GM13977 (cell line): Measurements from ENCODE around the gene COX6A1.
A peak's percentile ranks its signal among the peaks of the same experiment; 100 is the strongest.
"Not testable (repeated sequence)": the region's sequence is repeated elsewhere in the genome, so short reads cannot be mapped to it uniquely, and the experiment has no call there.

Experiments
- DNase-seq: peaks from one replicate; pipeline ENCODE4 v3.0.0; 2012; ENCODE audit warnings: low spot score
- in situ Hi-C: fragments of 300-500 bp; cut with MboI; formaldehyde crosslinking; loops from one replicate; pipeline ENCODE4 v1.12.0; 2022; ENCODE audit warnings: low sequenced_read_pairs, low pct_unique_long_range_greater_than_20kb, mixed read lengths, inconsistent platforms; ENCODE audit not compliant: unreplicated experiment
- TF ChIP-seq, protein P1 (sequence below): IDR thresholded peaks from 2 replicates; pipeline ENCODE4 v1.5.1; 2012; ENCODE audit warnings: mild to moderate bottlenecking, control low read depth; ENCODE audit not compliant: insufficient read depth; ENCODE audit errors: extremely low read depth, missing control alignments

COX6A1 gene

DNA sequence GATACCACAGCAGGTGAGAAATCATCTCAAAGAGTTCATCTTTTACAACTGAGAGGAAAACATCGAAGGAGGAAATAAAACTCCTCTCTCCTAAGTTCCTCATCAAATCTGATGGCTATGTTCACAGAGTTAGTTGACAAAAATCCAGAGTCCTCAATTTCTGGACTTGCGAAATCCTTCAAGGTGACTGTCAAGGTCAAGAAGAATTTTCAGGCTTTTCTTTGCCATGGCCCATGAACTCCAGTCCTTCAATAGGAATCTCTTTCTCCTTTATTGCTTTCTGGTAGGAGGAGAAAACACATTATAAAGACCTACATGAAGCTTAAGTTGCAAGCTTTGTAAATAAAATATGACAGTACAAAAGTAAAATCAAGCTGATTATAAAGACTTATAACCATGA, 6.8 kb downstream of the COX6A1 start:
- in situ Hi-C loops: no loop called here
- TF ChIP-seq, protein P1, sequence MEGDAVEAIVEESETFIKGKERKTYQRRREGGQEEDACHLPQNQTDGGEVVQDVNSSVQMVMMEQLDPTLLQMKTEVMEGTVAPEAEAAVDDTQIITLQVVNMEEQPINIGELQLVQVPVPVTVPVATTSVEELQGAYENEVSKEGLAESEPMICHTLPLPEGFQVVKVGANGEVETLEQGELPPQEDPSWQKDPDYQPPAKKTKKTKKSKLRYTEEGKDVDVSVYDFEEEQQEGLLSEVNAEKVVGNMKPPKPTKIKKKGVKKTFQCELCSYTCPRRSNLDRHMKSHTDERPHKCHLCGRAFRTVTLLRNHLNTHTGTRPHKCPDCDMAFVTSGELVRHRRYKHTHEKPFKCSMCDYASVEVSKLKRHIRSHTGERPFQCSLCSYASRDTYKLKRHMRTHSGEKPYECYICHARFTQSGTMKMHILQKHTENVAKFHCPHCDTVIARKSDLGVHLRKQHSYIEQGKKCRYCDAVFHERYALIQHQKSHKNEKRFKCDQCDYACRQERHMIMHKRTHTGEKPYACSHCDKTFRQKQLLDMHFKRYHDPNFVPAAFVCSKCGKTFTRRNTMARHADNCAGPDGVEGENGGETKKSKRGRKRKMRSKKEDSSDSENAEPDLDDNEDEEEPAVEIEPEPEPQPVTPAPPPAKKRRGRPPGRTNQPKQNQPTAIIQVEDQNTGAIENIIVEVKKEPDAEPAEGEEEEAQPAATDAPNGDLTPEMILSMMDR: no peak
- no peak for DNase-seq

DNA sequence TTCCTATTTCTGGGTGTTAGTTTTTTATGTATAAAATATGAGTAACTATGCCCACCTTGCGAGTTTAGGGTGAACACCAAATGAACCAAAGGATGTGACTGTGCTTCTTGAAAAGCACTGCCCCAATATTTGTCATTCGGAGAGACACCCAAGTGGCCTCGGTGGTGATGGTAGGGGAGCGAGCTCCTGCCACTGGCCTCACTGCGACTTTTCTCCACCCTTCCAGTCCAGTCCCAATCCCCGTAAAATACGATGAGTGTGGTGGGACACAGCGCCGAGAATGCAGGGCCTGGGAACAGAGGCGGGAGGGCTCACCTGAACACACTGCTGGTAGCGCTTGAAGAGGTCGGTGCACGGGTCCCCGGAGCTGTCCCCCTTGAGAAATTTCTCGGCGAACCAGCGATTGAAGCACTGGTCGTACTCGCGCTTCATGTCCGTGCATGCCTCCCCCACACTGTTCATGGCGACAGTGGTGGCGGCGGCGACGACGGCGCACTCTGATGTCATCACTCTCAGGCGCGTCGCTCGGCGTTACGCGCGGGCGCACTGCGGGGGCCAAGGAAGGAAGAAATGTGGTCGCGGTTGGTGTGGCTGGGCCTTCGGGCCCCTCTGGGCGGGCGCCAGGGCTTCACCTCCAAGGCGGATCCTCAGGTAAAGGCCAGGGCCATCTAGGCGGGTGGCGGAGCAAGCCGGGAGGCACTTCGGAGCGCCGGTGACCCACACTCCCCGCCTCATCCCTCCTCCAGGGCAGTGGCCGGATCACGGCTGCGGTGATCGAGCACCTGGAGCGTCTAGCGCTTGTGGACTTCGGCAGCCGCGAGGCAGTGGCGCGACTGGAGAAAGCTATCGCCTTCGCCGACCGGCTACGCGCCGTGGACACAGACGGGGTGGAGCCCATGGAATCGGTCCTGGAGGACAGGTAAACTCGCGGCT, 8.3 kb downstream of the COX6A1 start, which contains the start of the genes GATC and TRIAP1:
Gene GATC, plus strand, starts transcription at position 534 of the 933 bp plus-strand sequence. Its CDS starts 37 bp downstream, at position 571.
Gene TRIAP1, minus strand, starts transcription at position 474 of the 933 bp plus-strand sequence. Its CDS starts 12 bp downstream, at position 462.
- TF ChIP-seq, protein P1: no peak
- in situ Hi-C loops: no loop called here
- peak; percentile 84 for DNase-seq

DNA sequence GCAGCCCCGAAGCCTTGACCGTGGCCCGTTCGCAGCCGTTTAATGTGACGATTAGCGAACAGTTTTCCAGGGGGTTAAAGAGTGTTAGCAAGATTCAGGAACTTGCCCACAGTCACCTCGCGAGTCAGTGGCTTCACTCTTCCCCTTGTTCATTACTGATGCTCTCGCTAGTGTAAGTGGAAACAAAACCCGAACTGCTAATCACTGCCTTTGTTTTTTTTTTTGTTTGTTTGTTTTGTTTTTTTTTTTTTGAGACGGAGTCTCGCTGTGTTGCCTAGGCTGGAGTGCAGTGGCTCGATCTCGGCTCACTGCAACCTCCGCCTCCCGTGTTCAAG, 8.9 kb downstream of the COX6A1 start:
- in situ Hi-C loops, DNase-seq: not testable (repeated sequence)

DNA sequence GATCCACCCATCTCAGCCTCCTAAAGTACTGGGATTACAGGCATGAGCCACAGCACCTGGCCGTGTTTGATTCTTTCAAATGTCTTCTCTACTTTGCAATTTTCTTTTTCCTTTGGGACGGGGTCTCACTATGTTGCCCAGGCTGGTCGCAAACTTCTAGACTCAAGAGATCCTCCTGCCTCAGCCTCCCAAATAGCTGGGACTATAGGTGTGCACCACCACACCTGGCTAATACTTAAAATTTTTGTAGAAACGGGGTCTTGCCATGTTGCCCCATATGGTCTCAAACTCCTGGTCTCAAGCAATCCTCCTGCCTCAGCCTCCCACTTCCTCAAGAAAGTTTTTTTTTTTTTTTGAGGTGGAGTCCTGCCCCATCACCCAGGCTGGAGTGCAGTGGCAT, 10.1 kb downstream of the COX6A1 start:
- in situ Hi-C loops: no loop called here
- TF ChIP-seq, protein P1: no peak
- DNase-seq: no peak

DNA sequence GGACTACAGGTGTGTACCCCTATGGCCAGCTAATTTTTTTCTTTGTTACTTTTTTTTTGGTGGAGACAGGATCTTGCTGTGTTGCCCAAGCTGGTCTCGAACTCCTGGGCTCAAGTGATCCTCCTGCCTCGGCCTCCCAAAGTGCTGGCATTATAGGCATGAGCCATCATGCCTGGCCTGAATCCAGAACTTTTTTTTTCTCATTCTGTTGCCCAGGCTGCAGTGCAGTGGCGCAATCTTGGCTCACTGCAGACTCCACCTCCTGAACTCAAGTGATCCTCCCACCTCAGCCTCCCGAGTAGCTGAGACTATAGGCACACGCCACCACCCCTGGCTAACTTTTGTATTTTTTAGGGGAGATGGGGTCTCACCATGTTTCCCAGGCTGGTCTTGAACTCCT, 14.6 kb downstream of the COX6A1 start:
- in situ Hi-C loops, DNase-seq: not testable (repeated sequence)

DNA sequence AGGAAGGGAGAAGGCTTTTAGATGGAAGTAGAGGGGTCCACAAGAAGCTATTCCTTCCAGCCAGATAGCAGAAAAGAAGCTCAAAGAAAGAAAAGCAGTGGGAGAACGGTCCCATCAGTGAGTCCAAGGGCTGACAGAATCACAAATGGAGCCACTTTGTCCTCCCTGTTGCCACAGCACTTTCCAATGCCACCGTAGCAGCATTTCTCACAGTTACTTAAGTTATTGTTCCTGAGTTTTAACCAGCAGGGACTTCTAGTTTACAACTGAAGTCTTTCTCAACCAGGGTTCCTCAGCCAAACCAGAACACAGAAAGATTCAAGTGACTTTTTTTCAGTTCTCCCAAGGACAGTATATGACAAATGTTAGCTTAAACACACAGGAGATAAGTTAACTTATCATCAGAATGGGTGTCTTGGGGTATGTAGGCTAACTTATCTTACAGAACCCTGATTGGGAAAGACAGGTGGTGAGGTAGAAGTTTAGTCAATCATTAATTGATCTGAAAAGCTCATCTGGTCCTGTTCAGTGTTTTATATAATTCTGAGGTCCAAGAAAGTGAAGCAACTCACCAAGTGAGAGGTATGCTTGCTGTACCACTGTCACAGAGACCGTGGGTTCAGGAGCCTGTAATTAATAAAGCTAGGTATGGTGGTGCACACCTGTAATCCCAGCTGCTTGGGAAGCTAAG, 15.3 kb downstream of the COX6A1 start:
- in situ Hi-C loops: no loop called here
- DNase-seq: no peak
- TF ChIP-seq, protein P1: no peak

DNA sequence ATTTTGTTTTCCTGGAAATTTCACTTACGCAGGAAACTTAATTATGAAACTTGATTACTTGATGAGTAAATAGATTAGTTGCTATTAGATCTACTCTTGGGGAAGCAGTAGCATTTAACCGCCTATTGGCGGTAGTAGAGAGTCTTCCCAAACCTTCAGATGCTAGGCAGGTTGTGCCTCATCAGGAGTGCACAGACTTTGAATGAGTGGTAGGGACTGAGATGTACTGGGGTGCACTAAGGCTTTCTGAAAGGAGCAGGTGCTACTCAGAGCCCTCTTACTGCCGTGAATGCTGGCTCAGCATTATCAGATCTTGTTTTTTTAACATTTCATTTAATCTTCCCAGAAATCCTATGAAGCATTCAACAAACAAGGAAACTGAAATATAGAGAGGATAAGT, 16.1 kb downstream of the COX6A1 start:
- TF ChIP-seq, protein P1: peak; percentile 65
- in situ Hi-C loops: no loop called here
- peak; percentile 56 for DNase-seq
